COR-L47 (cell line): ENCODE results near the gene ATP9A.

Source experiments
- DNase-seq: peaks from one replicate; lab custom pipeline; 2025; lab: John Stamatoyannopoulos, UW

ATP9A gene

DNA sequence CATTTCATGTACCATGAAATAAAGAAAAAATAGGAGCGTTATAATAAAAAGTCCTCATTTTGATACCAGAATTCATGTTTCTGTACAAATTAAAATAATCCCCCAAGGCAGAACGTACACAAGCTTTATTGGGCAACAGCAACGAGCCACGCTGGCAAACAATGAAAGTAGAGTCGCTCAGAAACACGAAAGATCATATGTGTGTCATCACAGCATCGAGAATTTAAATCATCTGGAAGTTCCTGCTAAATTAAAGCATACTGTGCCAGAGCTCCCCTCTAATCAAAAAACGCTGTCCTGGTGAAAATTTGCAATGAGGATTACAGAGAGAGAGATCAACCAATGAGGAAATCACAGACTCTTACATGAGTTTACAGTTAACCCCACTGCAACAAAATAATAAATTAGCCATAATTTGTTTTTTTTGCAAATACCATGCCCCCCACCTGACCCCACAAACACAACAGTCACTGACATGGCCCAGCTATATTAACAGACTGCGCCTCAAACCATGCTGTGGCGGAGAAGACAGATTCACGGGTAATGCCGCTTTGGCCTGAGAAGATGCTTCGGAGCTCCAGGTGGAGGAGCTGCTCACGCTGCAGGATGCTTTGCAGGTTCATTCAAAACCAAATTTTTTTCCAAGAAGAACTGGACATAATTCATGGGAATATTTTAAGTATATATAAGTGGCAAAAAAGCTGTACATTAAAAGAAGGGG is 171.4 kb downstream of the ATP9A start:
- no peak for DNase-seq

DNA sequence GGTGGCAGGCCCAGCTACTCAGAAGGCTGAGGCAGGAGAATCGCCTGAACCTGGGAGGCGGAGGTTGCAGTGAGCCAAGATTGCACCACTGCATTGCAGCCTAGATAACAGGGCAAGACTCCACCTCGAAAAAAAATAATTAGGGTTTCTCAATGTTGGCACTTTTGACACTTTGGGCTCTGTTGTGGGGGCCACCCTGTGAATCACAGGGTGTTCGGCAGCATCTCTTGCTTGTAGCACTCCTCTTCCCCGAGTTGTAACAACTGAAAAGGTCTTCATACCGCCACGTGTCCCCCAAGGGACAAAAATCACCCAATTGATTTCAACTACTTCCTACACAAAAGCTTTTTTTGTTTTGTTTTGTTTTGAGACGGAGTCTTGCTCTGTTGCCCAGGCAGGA is 172.4 kb downstream of the ATP9A start:
- no peak for DNase-seq

DNA sequence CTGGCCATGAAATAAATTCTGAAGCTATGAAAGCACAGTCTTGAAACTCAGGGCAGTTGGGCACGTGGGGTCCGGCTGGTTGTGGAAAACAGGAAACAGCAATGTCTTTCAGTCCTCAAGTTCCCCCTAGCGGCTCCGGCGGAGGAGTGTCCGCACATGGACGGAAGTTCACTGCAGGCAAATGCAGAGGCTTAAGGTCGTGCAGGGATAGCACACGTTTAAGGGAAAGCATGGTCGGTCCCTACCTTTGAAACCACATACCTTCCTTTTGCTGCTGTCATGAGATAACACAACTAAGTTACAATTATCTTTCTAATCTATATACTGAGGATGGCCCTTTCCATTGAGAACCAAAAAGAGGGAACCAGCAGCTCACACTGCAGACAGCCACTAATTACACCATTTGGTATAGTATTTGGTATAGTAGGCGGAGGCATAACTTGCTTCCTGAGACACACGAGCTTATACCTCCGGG is 173.1 kb downstream of the ATP9A start:
- peak; percentile 73 for DNase-seq

DNA sequence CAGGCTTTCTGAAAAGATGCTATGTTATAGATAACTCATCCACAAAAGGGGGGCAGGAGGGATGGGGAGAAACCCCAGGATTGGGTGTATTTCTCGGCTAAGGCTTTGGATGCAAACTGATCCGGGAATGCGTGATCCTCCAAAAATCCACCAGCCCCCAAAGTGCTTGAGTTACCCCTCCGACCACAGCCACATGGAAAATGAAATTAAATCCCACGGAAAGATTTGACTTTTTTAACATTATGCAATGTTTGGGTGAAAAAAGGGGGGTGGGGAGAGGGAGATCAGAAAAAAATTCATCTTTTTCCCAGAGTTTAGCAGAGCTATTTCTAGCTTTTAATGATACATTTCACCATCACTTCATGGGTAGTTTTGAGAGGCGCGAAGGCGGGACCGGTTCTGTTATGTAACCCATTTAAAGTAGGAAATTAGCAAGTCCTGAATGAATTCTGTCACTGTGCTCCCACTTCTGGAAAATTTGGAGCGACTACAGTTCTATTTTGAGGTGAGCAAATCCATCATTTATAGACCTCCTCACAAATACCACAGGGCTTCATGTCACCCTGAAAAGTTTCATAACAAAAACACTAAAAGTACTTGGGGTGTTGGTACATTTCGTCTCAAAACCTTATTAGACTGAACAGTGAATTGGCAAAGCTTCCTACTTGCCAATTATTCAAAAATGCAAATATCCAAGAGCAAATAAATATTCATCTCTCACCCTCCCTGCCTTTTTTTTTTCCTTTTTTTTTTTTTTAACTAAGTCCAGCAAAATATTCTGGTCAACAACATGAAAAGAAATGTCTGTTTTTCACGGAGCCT is 173.7 kb downstream of the ATP9A start:
- DNase-seq: no peak

DNA sequence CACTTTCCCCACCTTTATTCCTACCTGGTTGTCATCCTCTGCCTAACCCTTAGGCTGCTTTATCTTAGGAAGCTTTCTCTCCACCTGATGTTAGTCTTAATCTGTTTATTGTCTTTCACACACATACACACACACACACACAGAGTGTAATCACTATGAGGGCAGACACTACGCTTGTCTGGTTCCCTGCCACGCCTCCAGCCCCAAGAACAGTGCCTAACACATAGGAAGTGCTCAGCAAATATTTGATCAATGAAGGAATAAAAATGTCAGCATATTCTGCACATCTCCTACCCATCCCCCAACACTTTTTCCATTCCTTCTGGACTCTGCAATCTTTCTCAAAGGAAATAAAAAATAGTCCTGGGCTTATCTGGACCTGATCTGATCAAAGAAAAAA is 174.6 kb downstream of the ATP9A start:
- no peak for DNase-seq

DNA sequence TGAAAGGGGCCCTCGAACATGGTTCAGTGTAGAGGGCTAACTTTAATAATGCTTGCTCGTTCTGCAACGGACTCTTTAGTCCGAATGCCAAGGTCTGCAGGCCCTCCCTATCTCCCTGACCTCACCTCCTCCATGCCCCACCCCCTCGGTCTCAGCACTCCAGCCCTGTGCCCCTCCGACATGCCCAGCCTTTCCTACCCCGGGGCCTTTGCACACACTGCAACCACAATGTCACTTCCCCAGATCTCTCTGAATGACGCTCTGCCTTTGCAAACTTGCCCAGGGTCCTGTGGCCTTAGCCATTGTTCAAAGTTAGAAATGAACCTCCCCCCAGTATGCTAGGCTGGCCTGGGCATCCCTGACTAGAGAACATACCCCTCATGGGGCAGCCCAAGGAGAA is 175.6 kb downstream of the ATP9A start:
- no peak for DNase-seq

DNA sequence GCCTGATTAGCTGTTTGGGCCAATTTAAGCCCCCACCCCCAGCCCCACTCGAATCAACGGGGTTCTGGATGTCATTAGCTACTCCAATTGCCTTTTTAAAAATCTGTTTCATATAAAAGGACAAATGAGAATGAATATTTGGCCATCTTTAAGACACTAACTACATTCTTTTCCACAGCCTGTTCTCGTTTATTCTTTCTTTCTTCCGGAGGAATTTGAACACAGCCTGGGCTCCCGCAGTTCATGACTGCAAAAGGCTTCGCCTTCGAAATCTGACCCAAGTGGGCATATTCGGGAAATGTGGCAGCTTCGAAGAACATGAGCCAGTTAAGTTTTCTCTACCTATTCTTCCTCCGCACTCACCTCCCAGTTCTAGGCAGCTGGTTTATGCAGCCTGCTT is 176.3 kb downstream of the ATP9A start:
- no peak for DNase-seq

DNA sequence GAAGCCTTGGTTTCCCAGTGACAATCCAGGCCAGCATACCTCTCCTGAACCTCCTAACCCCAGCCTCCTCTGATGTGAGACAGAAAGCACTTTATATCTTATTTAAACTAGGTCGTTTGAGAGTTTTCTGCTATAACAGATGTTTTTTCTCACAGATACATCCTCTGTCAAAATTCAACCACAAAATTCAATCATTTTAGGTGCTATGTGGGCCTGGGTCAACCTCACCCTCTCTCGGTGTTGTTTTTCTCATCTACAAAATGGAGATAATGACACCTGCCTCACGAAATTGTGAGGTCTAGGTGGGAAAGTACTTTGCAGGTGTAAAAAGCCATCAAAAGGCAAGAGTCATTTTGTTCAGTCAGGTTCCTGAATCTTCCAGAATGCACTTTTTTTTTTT is 179.4 kb downstream of the ATP9A start:
- no peak for DNase-seq

DNA sequence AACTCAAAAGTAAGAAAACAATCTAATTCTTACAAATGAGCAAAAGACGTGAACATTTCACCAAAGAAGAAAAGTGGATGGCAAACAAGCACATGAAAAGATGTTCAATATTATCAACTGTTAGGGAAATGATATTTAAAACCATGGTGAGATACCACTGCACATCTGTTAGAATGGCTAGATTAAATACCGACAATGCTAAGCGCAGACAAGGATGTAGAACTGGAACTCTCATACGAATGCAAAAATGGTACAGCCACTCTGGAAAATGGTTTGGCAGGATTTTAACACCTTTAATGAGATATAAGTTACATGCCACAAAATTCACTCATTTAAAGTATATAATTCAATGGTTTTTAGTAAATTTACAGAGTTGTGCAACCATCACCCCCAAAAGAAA is 181.0 kb downstream of the ATP9A start:
- no peak for DNase-seq

DNA sequence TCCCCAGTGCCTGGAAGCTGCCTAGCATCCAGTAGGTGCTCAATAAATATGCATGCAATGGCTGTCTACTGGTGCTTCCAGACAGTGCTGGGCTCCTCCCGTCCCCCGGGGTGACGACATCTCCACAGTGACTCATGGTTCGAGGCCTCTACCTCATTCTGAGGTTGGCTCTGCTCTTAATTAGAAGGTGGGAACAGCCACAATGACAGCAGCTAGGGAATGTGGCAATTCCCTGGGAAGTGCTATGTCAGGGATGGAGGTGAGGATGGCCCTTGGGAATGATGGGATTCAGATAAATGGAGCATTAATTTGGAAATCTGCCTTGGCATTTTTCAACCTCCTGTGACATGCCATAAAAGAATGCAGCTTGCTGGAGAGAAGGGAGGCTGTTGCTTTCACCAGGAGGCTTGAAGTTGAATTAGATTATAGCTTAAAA is 182.2 kb downstream of the ATP9A start:
- no peak for DNase-seq

DNA sequence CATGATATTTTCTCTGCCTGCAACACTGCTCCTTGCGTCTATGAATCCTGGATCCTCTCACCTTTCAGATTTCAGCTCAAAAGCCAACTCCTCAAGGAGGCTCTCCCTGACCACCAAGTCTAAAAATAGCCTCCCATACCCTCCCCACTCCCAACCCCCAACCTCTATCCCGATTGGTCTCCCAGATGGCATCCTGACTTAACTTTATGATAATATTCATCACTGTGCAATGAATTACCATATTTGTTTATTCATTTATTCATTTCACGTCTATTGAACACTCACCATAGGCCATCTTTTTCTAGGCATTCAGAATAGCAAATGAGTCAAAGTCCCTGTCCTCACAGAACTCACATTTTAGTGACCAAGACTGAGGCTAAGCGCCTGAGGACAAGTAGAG is 183.0 kb downstream of the ATP9A start:
- DNase-seq: no peak

DNA sequence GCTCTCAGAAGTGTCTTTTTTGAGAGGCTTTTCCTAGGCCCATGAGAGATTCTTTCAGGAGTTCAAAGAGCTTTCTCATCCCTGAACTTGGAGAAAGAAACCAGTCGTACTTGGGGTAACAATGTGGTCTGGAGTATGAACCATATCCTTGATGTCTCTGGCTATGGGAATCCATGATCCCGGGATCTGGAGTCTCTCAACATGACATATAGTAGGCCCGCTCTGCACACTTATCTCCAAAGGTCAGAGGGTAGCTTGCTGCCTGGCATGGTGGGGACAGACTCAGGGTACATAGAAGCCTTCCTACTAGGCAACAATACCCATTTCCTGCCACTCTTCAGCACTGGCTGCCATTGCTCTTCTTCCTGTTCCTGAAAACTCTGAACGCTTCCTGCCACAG is 183.5 kb downstream of the ATP9A start:
- DNase-seq: no peak

DNA sequence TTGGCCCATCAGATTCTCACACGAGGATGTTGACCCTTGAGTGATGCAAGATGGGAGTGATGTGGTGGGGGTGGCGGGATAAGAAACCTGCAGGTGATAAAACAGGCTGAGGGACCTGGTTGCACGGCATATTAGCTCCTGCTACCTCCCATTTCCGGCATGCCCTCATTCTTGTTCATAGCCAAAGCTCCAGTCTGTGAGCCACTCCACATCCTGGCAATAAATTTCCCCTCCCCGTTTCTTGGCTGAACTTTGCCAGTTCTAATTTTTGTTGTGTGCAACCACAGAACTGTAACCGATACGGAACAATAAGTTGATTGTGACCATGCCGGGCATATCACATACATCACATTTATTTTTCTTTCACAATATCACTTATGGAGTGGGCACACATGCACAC is 184.1 kb downstream of the ATP9A start:
- no peak for DNase-seq

DNA sequence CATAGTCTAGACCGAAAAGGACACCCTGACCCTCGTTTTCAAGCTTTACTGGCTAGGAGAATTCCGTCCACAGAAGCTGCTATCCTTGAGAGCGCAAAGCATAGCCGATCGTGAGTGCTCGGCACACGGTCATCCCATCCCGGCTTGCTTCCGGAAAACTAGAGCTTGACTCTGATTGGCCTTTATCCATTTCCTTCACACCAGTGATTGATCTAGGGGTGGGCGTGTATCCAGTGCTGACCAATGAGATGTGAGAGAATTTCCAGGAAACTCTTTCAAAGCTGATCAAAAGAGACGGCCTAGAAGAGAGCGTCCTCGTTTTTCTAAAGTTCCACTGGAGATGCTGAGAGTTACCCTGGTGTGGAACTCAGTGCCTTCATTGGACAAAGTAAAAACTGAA is 184.7 kb downstream of the ATP9A start:
- no peak for DNase-seq

DNA sequence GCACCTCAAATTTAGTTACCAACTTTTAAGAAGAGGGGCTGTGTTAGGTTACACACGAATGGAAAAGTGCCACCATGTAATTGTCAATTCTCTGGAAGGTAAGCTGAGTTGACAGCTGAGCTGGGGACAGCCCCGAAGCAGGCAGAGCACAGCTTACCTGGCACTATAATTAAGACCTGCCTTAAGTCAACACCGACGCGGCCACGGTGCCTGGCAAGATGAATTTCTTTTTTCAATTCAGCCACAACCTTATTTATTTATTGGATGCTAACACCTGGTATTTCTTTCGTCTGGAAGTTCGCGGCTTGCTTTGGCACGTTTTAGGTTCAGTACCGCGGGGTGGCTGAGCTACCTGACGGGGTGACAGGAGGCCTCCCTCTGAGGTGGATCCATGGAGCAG is 185.1 kb downstream of the ATP9A start:
- DNase-seq: peak; percentile 65

DNA sequence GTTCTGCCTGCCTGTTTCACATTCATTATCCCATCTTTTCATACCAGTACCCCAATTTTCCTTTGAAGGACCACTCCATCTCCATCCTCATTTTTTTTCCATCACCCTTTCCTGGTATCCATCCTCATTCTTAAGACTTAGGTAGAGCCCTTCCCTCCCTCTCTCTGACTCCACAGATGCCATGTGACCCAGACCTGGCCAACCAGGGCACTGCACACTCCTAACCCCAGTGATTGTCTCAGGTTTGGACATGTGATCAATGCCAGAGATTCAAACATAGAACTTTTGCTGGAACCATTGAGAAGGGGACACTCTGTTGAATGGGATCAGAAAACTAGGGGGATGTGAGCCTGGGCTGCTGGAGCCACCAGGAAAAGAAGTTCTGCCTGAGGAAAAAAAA is 186.6 kb downstream of the ATP9A start:
- DNase-seq: no peak

DNA sequence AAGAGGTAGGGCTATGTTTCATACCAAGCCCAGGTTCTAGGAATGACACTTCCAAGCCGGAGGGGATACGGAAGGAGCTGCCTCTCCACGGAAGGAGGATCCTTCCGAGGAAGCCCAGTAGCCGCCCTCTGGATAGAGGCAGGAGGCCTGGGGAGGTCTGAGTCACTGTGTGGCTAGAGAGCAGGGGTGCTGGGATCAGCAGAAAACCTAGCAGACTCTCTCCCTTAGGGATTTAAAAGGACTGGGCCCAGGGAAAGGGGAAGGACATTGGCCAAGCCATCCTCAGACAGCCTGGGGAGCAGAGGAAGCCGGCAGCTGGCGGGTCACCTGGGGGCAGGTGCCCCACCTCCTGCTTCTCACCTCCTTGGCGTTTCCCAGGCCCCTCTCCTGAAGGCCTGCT is 189.1 kb downstream of the ATP9A start:
- DNase-seq: no peak

DNA sequence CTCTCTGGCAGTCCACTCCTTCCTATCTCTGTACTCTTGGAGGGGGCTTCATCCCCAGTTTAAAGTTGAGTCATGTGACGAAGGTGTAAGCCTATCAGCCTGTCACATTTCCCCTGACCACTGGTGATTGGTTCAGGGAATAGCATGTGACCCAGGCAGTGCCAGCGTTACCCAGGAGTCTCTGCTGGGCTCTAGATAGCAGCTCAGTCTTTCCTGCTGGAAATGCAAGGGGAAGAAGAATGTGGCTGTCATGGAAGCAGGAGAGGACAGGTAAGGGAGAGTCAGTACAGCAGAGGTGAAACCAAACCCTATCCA is 190.1 kb downstream of the ATP9A start:
- no peak for DNase-seq

DNA sequence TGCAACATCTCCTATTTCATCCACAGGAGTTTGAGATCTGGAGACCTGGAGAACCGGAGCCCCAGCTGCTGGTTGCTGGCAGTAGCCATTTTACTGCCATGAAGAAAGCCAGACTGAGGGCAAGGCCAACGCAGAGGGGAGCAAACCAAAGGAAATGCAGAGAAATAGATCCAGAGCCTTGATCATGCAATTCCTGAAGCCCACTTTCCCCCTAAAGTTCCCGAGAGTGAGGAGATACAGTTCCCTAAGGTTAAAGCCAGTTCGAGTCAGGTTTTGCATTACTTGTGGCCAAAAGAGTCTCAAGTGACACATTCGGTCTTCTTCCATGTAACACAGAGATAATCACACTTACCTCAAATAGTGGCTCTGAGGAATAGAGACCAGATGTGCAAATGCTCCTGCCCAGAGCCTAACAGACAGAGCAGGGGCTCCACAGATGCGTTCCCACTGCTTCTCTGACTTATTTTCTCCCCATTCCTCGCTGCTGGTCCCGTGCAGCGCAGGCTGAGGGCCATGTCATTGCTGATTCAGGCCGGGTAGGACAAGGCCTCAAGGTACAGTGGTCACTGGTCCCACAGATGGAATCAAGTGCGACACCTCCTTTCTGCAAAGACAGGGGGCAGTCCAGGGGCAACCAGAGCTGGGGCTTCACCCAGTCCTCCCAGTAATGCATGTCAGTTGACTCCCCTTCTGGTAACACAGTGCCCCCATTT is 190.6 kb downstream of the ATP9A start:
- DNase-seq: no peak

DNA sequence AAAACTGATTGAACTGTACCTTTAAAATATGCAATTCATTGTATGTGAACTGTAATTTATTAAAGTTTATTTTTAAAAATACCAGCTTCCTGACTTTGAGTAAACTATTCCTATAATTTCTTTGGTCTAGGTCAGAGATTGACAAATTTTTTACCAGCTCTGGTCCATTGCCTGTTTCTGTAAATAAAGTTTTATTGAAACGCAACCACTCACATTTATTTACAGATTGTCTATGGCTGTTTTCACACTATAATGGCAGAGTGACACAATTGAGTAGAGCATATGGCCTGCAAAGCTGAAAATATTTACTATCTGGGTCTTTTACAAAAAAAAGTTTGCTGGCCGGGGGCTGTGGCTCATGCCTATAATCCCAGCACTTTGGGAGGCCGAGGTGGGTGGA is 192.7 kb downstream of the ATP9A start:
- no peak for DNase-seq

DNA sequence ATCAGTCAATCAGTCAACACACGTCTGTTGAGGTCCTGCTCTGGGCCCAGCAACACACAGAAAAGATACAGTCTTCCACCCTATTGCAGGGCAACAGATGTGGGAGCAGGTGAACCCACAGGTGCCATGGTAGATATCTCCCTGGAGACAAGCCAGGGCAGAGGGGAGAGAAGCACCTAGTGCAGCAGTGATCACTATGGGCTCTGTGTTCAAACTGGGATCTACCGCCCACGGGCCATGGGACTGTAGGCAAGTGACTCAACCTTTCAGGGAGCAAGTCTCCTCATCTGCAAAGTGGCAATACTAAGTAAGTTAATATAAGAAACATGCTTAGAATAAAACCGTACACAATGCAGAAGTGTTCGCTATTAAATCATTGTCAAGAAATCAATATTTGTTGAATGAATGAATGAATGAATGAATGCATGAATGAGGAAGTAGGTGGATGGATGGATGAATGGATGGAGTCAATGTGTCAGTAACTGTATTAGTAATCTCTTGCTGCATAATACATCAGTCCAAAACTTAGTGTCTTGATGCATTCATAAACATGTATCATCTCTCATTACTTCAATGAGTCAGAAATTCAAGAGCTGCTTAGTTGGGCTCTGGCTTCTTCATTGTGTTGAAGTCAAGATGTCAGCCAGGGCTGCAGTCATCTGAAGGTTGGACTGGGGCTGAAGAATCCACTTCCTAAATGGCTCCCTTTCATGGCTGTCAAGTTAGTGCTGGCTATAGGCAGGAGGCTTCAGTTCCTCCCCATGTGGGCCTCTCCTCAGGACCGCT is 193.7 kb downstream of the ATP9A start:
- no peak for DNase-seq

DNA sequence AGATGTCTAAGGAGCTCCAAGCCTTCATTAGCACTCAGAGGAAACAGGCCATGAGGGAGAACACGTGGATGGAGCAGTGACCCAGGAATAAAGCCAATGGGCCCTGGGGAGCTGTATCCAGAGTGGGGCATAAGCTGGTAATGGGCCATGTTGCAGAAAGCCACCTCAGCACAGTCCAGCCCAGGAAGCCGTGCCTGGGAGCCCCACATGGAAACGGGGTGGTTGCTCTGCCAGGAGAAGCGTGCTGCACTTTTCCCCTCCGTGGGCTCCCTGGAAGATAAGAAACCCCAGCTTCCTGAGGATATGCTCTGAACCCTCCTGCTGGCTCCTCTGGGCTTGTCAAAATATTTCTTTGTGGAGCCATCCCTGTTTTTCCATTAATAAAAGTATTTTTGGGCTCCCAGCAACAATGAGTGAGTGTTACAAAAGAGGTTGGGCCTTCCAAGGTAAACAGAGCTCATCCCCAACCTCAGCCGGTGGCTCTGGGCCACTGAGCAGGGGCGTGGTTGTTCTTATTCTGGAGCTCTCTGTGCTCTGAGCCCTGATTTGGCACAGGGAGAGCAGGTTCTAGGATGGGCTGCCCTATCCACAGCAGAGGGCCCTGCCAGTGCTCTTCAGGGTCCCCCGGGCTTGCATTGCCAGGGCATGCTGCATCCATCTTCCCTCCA is 194.5 kb downstream of the ATP9A start:
- no peak for DNase-seq
